Measurements from ENCODE around the gene C17orf50. TPM values are rescaled to one million over a fixed set of nuclear protein-coding genes. Genes with fewer than 3 reads are reported as not detected.

The C17orf50 gene
- total RNA-seq (2014; rRNA removed; shearing (Covaris generic)) = not detected in 2 replicates

- no peak for DNase-seq (ENCODE audit: low spot score)
Observed at GRCh38 chr17:35760587-35760986, at the start of gene C17orf50. TSS of gene C17orf50 (plus strand) at chr17:35760887. CDS start at chr17:35760942, 55 bp downstream.

- no peak for DNase-seq (ENCODE audit: low spot score)
Observed at GRCh38 chr17:35710950-35711349, 49.7 kb upstream of the C17orf50 start.

GRCh38 chr17:35713069-35713728, 47.5 kb upstream of the C17orf50 start:
- DNase-seq (ENCODE audit: low spot score) = peak; percentile 16

- DNase-seq (ENCODE audit: low spot score) = no peak
Observed at GRCh38 chr17:35714988-35715387, 45.7 kb upstream of the C17orf50 start.

GRCh38 chr17:35715416-35715815, 45.3 kb upstream of the C17orf50 start:
- no peak for DNase-seq (ENCODE audit: low spot score)

- no peak for DNase-seq (ENCODE audit: low spot score)
Observed at GRCh38 chr17:35716173-35716572, 44.5 kb upstream of the C17orf50 start.

GRCh38 chr17:35716897-35717465, 43.7 kb upstream of the C17orf50 start:
- DNase-seq (ENCODE audit: low spot score) = no peak

GRCh38 chr17:35717475-35717874, 43.2 kb upstream of the C17orf50 start:
- no peak for DNase-seq (ENCODE audit: low spot score)

- DNase-seq (ENCODE audit: low spot score) = no peak
Observed at GRCh38 chr17:35723735-35724134, 37.0 kb upstream of the C17orf50 start.

- no peak for DNase-seq (ENCODE audit: low spot score)
Observed at GRCh38 chr17:35725058-35725457, 35.6 kb upstream of the C17orf50 start.

- DNase-seq (ENCODE audit: low spot score) = no peak
Observed at GRCh38 chr17:35725802-35726126, 34.9 kb upstream of the C17orf50 start.

- peak; percentile 48 for DNase-seq (ENCODE audit: low spot score)
Observed at GRCh38 chr17:35726127-35726952, 34.3 kb upstream of the C17orf50 start.

- no peak for DNase-seq (ENCODE audit: low spot score)
Observed at GRCh38 chr17:35726953-35727460, 33.7 kb upstream of the C17orf50 start.

GRCh38 chr17:35727635-35728034, 33.1 kb upstream of the C17orf50 start:
- DNase-seq (ENCODE audit: low spot score) = no peak

- no peak for DNase-seq (ENCODE audit: low spot score)
Observed at GRCh38 chr17:35728551-35728950, 32.1 kb upstream of the C17orf50 start.

- no peak for DNase-seq (ENCODE audit: low spot score)
Observed at GRCh38 chr17:35729405-35729833, 31.3 kb upstream of the C17orf50 start.

- DNase-seq (ENCODE audit: low spot score) = no peak
Observed at GRCh38 chr17:35730400-35731005, 30.2 kb upstream of the C17orf50 start.

- peak; percentile 52 for DNase-seq (ENCODE audit: low spot score)
Observed at GRCh38 chr17:35731239-35731916, 29.3 kb upstream of the C17orf50 start, which contains the start of gene RASL10B. TSS of gene RASL10B (plus strand) at chr17:35731639. CDS start at chr17:35735185, 3,546 bp downstream.

- DNase-seq (ENCODE audit: low spot score) = no peak
Observed at GRCh38 chr17:35731917-35732805, 28.5 kb upstream of the C17orf50 start.

- no peak for DNase-seq (ENCODE audit: low spot score)
Observed at GRCh38 chr17:35732806-35733136, 27.9 kb upstream of the C17orf50 start.
